Measurements from ENCODE around the gene PHAF1.

PHAF1 gene

GRCh38 chr16:67158637-67159600 is 49.2 kb downstream of the PHAF1 start:
- intact Hi-C loops (cut with DNase I): loop anchor here (5.0 kb wide), 2 partner anchors 47 to 142 kb away; no protein-coding TSS in a partner anchor
- peak in 1 of 10 donors; percentile 82 for DNase-seq

- intact Hi-C loops (cut with DNase I): no loop called here
- peak in 1 of 10 donors; percentile 58 for DNase-seq
Measured at GRCh38 chr16:67161595-67162058, 51.9 kb downstream of the PHAF1 start.

- no peak for DNase-seq
- intact Hi-C loops (cut with DNase I): no loop called here
Measured at GRCh38 chr16:67162506-67163163, 52.9 kb downstream of the PHAF1 start.

GRCh38 chr16:67163164-67163998 is 53.6 kb downstream of the PHAF1 start:
- intact Hi-C loops (cut with DNase I): no loop called here
- DNase-seq: peak; percentile 64 to 98 (median 88)

- intact Hi-C loops (cut with DNase I): no loop called here
- peak in 2 of 10 donors; percentile 45 to 93 for DNase-seq
Measured at GRCh38 chr16:67163999-67164558, 54.3 kb downstream of the PHAF1 start.

- peak in 9 of 10 donors; percentile 60 to 96 (median 71) for DNase-seq
- intact Hi-C loops (cut with DNase I): no loop called here
Measured at GRCh38 chr16:67164599-67165061, 54.9 kb downstream of the PHAF1 start, which contains the start of gene HSF4. HSF4 (plus strand) TSS chr16:67164745; CDS start chr16:67164812, 67 bp downstream.

- intact Hi-C loops (cut with DNase I): no loop called here
- DNase-seq: peak in 1 of 10 donors; percentile 86
Measured at GRCh38 chr16:67165121-67166078, 55.7 kb downstream of the PHAF1 start.

GRCh38 chr16:67166110-67166547 is 56.4 kb downstream of the PHAF1 start:
- intact Hi-C loops (cut with DNase I): no loop called here
- DNase-seq: no peak

GRCh38 chr16:67166598-67167168 is 56.9 kb downstream of the PHAF1 start:
- intact Hi-C loops (cut with DNase I): no loop called here
- no peak for DNase-seq

GRCh38 chr16:67167588-67167987 is 57.8 kb downstream of the PHAF1 start:
- intact Hi-C loops (cut with DNase I): no loop called here
- DNase-seq: no peak

GRCh38 chr16:67169011-67169451 is 59.3 kb downstream of the PHAF1 start:
- DNase-seq: no peak
- intact Hi-C loops (cut with DNase I): no loop called here

GRCh38 chr16:67169642-67170167 is 60.0 kb downstream of the PHAF1 start:
- intact Hi-C loops (cut with DNase I): no loop called here
- DNase-seq: peak in 1 of 10 donors; percentile 54

- intact Hi-C loops (cut with DNase I): no loop called here
- peak in 7 of 10 donors; percentile 46 to 95 (median 66) for DNase-seq
Measured at GRCh38 chr16:67170168-67170948, 60.6 kb downstream of the PHAF1 start, which contains the start of gene NOL3. NOL3 (plus strand) TSS chr16:67170538.

- DNase-seq: no peak
- intact Hi-C loops (cut with DNase I): no loop called here
Measured at GRCh38 chr16:67170949-67171649, 61.4 kb downstream of the PHAF1 start.

GRCh38 chr16:67173323-67173722 is 63.6 kb downstream of the PHAF1 start:
- intact Hi-C loops (cut with DNase I): no loop called here
- no peak for DNase-seq
